HG03575 (cell line): ENCODE results near the gene WWP2.
"Not testable (repeated sequence)": the region's sequence is repeated elsewhere in the genome, so short reads cannot be mapped to it uniquely, and the experiment has no call there.

Experiments used
- ATAC-seq: cut with Tn5 transposase; IDR thresholded peaks from one replicate; pipeline ENCODE4 v1.9.1; 2021; ENCODE audit not compliant: unreplicated experiment, insufficient number of reproducible peaks, low FRiP score; ENCODE audit errors: extremely low read depth

WWP2 gene

GRCh38 chr16:69781118-69781517, 19.0 kb downstream of the WWP2 start:
- no peak for ATAC-seq

- no peak for ATAC-seq
Observed at GRCh38 chr16:69784586-69784985, 22.5 kb downstream of the WWP2 start.

- no peak for ATAC-seq
Observed at GRCh38 chr16:69787883-69788282, 25.8 kb downstream of the WWP2 start.

GRCh38 chr16:69791391-69791847, 29.3 kb downstream of the WWP2 start:
- not testable (repeated sequence) for ATAC-seq

GRCh38 chr16:69793526-69793925, 31.4 kb downstream of the WWP2 start:
- no peak for ATAC-seq

GRCh38 chr16:69794486-69794885, 32.4 kb downstream of the WWP2 start:
- ATAC-seq: no peak

- ATAC-seq: no peak
Observed at GRCh38 chr16:69796285-69797118, 34.4 kb downstream of the WWP2 start.

GRCh38 chr16:69798466-69798865, 36.3 kb downstream of the WWP2 start:
- no peak for ATAC-seq

GRCh38 chr16:69799611-69800031, 37.5 kb downstream of the WWP2 start:
- no peak for ATAC-seq

- no peak for ATAC-seq
Observed at GRCh38 chr16:69804297-69804696, 42.2 kb downstream of the WWP2 start.

GRCh38 chr16:69806776-69807175, 44.6 kb downstream of the WWP2 start:
- not testable (repeated sequence) for ATAC-seq

- no peak for ATAC-seq
Observed at GRCh38 chr16:69812688-69813014, 50.5 kb downstream of the WWP2 start.

- no peak for ATAC-seq
Observed at GRCh38 chr16:69814078-69814477, 51.9 kb downstream of the WWP2 start.

- ATAC-seq: no peak
Observed at GRCh38 chr16:69814561-69814960, 52.4 kb downstream of the WWP2 start.

- ATAC-seq: not testable (repeated sequence)
Observed at GRCh38 chr16:69815216-69815883, 53.2 kb downstream of the WWP2 start.

GRCh38 chr16:69816996-69817395, 54.9 kb downstream of the WWP2 start:
- ATAC-seq: no peak

GRCh38 chr16:69818891-69819545, 56.9 kb downstream of the WWP2 start:
- no peak for ATAC-seq

GRCh38 chr16:69820926-69821541, 58.9 kb downstream of the WWP2 start:
- no peak for ATAC-seq

- ATAC-seq: no peak
Observed at GRCh38 chr16:69821844-69822173, 59.7 kb downstream of the WWP2 start.
